GM10266 (cell line): ENCODE measurements around the gene IBSP.

ENCODE experiments used
- DNase-seq: peaks from one replicate; pipeline ENCODE4 v3.0.0; 2012; ENCODE audit errors: extremely low spot score
- TF ChIP-seq, protein P1 (sequence below): IDR thresholded peaks from 2 replicates; pipeline ENCODE4 v1.5.1; 2012; ENCODE audit warnings: mild to moderate bottlenecking, low read depth; ENCODE audit not compliant: control insufficient read depth, insufficient read depth; ENCODE audit errors: missing control alignments

Gene IBSP

DNA sequence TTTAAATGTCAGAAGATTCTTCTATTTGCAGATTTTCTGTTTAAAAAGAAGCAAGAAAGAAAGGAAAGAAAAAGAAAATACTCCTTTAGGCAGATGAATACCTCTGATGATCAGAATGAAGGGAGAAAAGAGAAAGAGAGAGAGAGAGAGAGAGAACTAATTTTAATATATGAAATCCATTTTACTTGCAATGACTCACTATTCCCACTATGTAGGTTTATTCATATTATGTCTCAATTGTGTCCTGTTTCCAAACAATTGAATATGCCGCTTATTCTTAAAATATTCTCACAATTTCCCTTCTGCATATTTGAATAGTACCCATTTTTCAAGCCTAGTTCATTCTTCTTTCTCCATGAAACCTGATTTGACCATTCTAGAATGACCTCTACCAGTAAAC is 45.1 kb downstream of the IBSP start:
- DNase-seq, result no peak

DNA sequence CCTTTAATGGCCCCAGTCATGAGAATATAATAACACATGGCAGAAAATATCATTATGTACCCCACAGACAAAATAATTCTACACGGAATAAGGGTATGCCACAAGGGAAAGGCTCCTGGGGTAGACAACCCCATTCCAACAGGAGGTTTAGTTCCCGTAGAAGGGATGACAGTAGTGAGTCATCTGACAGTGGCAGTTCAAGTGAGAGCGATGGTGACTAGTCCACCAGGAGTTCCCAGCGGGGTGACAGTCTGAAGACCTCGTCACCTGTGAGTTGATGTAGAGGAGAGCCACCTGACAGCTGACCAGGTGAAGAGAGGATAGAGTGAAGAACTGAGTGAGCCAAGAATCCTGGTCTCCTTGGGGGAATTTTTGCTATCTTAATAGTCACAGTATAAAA is 46.9 kb downstream of the IBSP start:
- no peak for DNase-seq
- TF ChIP-seq, protein P1, sequence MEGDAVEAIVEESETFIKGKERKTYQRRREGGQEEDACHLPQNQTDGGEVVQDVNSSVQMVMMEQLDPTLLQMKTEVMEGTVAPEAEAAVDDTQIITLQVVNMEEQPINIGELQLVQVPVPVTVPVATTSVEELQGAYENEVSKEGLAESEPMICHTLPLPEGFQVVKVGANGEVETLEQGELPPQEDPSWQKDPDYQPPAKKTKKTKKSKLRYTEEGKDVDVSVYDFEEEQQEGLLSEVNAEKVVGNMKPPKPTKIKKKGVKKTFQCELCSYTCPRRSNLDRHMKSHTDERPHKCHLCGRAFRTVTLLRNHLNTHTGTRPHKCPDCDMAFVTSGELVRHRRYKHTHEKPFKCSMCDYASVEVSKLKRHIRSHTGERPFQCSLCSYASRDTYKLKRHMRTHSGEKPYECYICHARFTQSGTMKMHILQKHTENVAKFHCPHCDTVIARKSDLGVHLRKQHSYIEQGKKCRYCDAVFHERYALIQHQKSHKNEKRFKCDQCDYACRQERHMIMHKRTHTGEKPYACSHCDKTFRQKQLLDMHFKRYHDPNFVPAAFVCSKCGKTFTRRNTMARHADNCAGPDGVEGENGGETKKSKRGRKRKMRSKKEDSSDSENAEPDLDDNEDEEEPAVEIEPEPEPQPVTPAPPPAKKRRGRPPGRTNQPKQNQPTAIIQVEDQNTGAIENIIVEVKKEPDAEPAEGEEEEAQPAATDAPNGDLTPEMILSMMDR, result no peak

More for the DNA sequence above, 45.1 kb downstream of the IBSP start:
- TF ChIP-seq, protein P1, result no peak

DNA sequence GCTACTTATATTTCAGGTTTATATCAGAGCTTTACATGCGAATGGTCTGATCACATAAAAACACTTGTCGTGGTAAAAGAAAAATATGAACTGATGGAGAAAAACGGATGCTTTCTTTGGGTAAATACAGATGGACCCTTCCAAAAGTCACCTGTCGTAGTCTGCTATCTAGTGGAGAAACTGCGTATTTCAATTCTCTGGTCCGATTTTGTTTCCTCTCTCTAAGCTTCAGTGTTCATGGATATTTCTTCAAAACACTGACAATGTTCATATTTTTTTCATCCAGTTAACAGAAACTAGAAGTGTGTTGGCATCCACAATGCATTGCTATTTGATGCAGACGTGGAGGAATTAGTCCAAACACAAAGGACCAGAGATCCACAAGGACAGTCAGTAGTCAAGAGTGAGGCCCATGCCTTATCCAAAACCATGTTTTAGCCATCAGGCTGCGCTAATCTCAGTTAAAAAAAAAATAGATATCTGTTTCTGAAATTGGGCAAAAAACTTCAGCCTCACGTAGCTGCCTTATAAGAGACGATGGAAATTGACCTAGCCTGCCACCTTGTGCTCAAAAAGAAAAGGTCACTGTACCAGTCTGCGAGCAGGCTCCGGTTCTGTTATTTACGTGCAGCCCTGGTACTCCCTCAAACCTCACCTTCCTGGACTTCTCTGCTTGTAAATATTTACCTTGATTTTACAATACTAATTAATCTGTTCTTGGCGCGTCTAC is 49.4 kb downstream of the IBSP start:
- TF ChIP-seq, protein P1, result peak; percentile 60
- peak; percentile 38 for DNase-seq

DNA sequence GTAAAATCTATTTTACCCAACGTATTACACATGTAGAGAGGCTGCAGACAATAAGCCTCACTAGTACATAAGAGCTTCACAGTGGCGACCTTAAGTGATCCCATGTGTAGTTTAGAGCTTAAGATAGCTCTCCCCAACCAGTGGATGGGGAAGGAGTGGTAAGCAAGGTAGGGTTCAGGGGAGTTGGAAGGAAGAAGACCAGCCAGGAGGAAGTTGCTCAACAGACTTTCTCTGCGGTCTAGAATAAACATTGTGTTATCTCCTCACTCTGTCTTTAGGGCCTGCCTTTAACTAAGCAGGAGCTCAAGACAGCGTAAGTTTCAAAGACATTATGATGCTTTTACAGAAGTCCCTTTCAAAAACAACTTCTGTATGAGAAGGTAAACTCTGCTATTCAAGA is 50.3 kb downstream of the IBSP start:
- DNase-seq, result no peak

DNA sequence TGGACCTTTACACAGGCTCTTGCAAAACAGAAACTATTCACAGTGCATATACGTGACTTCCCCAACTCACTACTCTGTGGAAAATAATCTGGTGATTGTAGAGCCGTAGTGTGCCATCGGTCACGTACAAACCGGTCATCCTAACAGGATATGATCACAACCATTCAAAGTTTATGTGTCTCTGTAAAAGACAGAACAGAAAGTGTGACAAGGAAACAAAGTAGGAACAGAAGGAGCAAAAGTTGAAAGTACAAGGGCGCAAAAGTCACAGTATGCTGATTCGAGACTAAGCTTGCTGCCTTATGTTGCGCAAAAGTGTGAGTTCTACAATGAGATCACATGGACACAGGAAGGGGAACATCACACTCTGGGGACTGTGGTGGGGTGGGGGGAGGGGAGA is 52.0 kb downstream of the IBSP start:
- no peak for DNase-seq
- TF ChIP-seq, protein P1, result no peak

More for the DNA sequence above, 50.3 kb downstream of the IBSP start:
- TF ChIP-seq, protein P1, result no peak

DNA sequence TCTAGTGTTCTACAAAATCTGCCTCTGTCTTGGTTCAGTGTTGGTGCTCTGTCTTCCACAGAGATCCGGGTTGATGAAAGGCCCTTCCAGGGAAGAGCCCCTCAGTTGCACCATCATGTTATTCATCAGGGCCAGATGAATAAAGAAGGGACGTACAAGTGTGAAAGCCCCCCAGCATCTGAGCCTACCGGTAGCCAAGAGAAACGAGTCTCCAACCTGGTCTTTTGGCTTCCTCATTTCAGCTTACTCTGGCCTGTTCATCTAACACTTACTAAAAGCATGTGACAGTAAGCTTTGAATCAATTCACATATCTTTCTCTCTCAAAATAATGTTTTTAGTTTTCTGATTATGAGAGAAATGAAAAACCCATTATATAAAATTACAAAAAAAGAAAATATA is 52.6 kb downstream of the IBSP start:
- no peak for DNase-seq
- TF ChIP-seq, protein P1, result no peak

DNA sequence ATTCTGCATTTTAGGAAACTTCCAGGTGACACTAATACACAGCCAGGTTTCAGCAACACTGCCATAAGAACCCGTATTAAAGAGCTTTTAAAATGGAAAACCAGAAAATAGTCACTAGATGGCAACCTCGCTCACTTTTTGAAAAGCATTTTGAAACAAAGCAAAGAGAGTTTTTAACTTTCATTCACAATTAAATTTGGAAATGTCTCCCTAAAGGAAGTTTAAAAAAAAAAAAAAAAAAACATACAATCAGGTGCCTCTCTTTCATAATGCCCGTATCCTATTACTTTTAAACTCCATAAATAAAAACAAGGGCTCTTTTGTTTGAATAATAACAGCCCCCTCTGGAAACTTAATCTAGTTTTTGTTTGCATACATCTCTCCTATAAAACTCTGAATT is 53.8 kb downstream of the IBSP start:
- TF ChIP-seq, protein P1, result peak; percentile 37
- DNase-seq, result no peak
